HT1080 (cell line): ENCODE results near the gene NCKAP5L. TPM values are rescaled to one million over a fixed set of nuclear protein-coding genes. Genes with fewer than 3 reads are reported as not detected.
A peak's percentile ranks its signal among the peaks of the same experiment; 100 is the strongest.

Experiments
- DNase-seq: peaks from one replicate; pipeline ENCODE4 v3.0.0-alpha.2; 2015; ENCODE audit warnings: low read depth
- small RNA-seq: library from RNA; depleted of rRNA; stranded (forward); fragments of <200 nt; gene quantifications from one replicate; pipeline ENCODE3, GENCODE V24; 2014
- total RNA-seq: library from RNA; depleted of rRNA; stranded (reverse); fragments of >200 nt; shearing (Covaris generic); gene quantifications from 2 replicates; pipeline ENCODE4 v1.2.3, GENCODE V29; 2014; rRNA removed

NCKAP5L gene
- total RNA-seq, 1 experiment from 2014 or later, result 22.2 TPM

DNA sequence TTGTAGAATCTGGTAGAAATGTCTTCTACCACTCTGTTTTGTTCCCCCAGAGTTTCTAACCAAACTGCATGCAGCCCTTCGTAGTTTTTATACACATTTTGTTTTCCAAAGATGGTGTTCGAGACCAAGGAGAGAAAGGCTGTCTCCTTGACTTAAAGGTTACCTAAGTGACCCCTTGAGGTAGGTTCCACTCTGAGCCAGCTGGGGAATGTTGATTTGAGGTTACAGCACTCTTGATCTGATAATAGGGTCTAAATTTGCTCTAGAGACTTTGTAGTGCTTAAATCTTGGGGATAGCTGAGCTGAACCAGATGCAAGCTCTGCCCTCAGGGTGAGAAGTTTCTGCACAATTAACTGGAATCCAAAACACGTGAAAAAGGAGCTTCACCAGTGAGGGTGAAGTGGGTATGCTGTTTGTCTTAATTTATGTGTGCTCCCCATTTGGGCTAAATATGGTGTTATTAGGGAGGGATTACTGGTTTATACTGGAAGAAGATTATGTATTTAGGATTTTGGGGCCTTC is 83.8 kb downstream of the NCKAP5L start:
- DNase-seq, result no peak

DNA sequence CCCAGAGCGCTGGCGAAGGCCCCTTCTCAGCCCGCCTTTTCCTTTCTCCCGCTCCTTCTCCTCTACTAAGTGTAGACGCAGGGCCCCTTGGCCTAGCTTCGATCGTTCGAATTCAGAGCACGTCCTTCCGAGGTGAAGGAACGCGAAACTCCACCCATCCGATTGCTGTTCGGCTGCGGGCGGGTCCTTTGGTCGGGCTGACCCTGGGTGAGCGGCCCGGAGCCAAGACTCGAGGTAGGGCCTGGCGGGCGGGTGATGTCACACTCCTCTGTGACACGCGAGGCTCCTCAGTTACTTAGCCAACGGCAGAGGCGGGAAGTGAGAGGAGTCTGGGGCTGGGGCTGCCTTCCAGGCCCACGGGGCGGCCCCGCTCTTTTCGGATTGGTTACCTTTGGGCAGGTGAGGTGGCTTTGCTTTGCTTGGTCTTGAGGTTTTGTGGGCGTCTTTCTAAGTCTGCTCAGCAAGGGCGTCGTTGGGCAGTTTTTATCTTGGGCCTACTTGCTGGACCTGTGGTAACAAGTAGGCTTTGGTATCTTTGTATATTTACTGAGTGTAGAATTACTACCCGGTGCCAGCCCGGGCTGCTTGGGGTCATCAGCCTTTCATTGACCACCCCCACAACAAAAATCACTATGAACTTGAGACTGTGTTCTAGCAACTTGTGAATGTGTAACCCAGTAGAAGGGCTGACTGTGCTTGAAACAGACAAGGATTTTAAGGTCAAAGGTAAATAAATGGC is 86.2 kb downstream of the NCKAP5L start:
- DNase-seq, result peak; percentile 87

Small RNAs within 50 kb of the gene (small RNA-seq; reads per million reads assigned to genes)
- not detected for gene LSM6P2

Other genes starting within 250 kb of the NCKAP5L start
- gene FAM186B, start 222.8 kb downstream of the NCKAP5L start, total RNA-seq, result 0.17 and 0.64 TPM in 2 replicates
- 10.1 and 10.5 TPM in 2 replicates for gene PRPF40B, start 204.9 kb downstream of the NCKAP5L start, total RNA-seq
- 42.3 and 44.5 TPM in 2 replicates for gene FMNL3, start 121.0 kb downstream of the NCKAP5L start, total RNA-seq
- 419 and 532 TPM in 2 replicates for gene TMBIM6, start 86.9 kb downstream of the NCKAP5L start, total RNA-seq
- gene BCDIN3D, start 14.7 kb upstream of the NCKAP5L start, total RNA-seq, result 2.4 and 3.3 TPM in 2 replicates
- gene FAIM2, start 75.5 kb upstream of the NCKAP5L start, total RNA-seq, result not detected in 2 replicates
- not detected in 2 replicates for gene AQP2, start 122.3 kb upstream of the NCKAP5L start, total RNA-seq
- not detected in 2 replicates for gene AQP5, start 133.5 kb upstream of the NCKAP5L start, total RNA-seq
- not detected in 2 replicates for gene AQP6, start 144.5 kb upstream of the NCKAP5L start, total RNA-seq
- gene RACGAP1, start 197.1 kb upstream of the NCKAP5L start, total RNA-seq, result 138 and 155 TPM in 2 replicates
- 6.0 and 9.5 TPM in 2 replicates for gene ASIC1, start 229.2 kb upstream of the NCKAP5L start, total RNA-seq